Fibroblast of lung (primary cell): ENCODE measurements around the gene LGALS4.
"Not testable (repeated sequence)": the region's sequence is repeated elsewhere in the genome, so short reads cannot be mapped to it uniquely, and the experiment has no call there.

Experiments used
- EZH2 ChIP-seq: IDR thresholded peaks from 2 replicates; pipeline ENCODE4 v1.5.1; 2012; ENCODE audit warnings: low read length, control low read depth, mild to moderate bottlenecking; ENCODE audit errors: missing control alignments
- TF ChIP-seq, protein P1 (sequence below), 2 donors: IDR thresholded peaks in 1 of 2; conservative IDR thresholded peaks in 1 of 2; 1 replicate in 1 of 2; 2 replicates in 1 of 2; pipeline ENCODE4 v1.5.1; 2011 to 2012; ENCODE audit warnings: low read length in 2 of 2, control low read depth in 1 of 2, inconsistent platforms in 1 of 2, low read depth in 1 of 2, mild to moderate bottlenecking in 1 of 2

DNA sequence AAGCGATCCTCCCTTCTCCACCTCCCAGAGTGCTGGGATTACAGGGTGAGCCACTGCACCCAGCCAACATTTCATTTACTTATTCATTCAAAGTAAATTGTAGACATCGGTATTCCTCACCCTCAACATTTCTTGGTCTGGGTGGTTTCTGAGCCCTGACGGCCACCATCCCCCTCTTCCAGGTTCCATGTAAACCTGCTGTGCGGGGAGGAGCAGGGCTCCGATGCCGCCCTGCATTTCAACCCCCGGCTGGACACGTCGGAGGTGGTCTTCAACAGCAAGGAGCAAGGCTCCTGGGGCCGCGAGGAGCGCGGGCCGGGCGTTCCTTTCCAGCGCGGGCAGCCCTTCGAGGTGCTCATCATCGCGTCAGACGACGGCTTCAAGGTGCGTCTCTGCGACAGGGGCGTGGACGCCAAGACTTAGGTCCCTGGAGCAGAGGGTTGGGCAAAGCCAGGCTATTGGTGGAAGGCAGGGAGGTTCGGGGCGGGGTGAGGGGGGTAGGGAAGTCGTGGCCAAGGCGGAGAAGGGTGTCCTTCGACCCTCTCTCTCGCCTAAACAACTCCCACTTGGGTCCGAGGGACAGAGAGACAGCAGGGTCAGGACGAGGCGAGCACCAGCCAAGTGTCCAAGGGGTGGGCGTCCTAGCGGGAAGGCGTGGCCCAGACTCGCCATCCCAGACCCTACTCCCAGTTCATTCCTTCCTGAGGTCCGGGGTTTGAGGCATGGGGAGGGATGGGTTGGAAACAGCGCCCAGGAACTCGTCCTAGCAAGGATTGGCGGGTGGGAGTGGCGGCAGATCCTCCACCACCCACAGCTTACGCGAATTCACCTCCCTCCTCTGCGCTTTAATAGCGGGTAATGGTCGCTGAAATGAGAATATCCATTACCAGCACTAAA is 22.0 kb downstream of the LGALS4 start:
- TF ChIP-seq, protein P1, sequence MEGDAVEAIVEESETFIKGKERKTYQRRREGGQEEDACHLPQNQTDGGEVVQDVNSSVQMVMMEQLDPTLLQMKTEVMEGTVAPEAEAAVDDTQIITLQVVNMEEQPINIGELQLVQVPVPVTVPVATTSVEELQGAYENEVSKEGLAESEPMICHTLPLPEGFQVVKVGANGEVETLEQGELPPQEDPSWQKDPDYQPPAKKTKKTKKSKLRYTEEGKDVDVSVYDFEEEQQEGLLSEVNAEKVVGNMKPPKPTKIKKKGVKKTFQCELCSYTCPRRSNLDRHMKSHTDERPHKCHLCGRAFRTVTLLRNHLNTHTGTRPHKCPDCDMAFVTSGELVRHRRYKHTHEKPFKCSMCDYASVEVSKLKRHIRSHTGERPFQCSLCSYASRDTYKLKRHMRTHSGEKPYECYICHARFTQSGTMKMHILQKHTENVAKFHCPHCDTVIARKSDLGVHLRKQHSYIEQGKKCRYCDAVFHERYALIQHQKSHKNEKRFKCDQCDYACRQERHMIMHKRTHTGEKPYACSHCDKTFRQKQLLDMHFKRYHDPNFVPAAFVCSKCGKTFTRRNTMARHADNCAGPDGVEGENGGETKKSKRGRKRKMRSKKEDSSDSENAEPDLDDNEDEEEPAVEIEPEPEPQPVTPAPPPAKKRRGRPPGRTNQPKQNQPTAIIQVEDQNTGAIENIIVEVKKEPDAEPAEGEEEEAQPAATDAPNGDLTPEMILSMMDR (conservative IDR thresholded peaks at IDR 0.05 in 1 of 2, IDR thresholded peaks at IDR 0.05 in 1 of 2; ENCODE audit: low read depth in 1 of 2, low read length in 2 of 2): not testable (repeated sequence)
- TF ChIP-seq EZH2: not testable (repeated sequence)
